Ishikawa (cell line): ENCODE measurements around the gene SELL.

Experiments used
- CEBPB ChIP-seq: IDR thresholded peaks from 2 replicates; pipeline ENCODE4 v1.6.1; 2012
- FOXM1 ChIP-seq: IDR thresholded peaks from 2 replicates; pipeline ENCODE4 v1.6.1; 2012; ENCODE audit warnings: low read depth, borderline replicate concordance
- MAX ChIP-seq: IDR thresholded peaks from 2 replicates; pipeline ENCODE4 v1.6.1; 2012
- NFIC ChIP-seq: IDR thresholded peaks from 2 replicates; pipeline ENCODE4 v1.6.1; 2012
- RAD21 ChIP-seq: IDR thresholded peaks from 2 replicates; pipeline ENCODE4 v1.6.1; 2012; ENCODE audit warnings: low read depth
- TAF1 ChIP-seq: IDR thresholded peaks from 2 replicates; pipeline ENCODE4 v1.6.1; 2012; ENCODE audit warnings: low read depth, mild to moderate bottlenecking
- TEAD4 ChIP-seq: IDR thresholded peaks from 2 replicates; pipeline ENCODE4 v1.6.1; 2012
- USF1 ChIP-seq: IDR thresholded peaks from 2 replicates; pipeline ENCODE4 v1.6.1; 2012

GRCh38 chr1:169692756-169693460, 18.5 kb downstream of the SELL start:
- TF ChIP-seq CEBPB (no peak), RAD21 (no peak), TAF1 (no peak), TEAD4 (no peak), MAX (no peak), USF1 (no peak), NFIC (no peak), FOXM1 (no peak)
